ENCODE measurements around the gene ATP9B.

The ATP9B gene

DNA sequence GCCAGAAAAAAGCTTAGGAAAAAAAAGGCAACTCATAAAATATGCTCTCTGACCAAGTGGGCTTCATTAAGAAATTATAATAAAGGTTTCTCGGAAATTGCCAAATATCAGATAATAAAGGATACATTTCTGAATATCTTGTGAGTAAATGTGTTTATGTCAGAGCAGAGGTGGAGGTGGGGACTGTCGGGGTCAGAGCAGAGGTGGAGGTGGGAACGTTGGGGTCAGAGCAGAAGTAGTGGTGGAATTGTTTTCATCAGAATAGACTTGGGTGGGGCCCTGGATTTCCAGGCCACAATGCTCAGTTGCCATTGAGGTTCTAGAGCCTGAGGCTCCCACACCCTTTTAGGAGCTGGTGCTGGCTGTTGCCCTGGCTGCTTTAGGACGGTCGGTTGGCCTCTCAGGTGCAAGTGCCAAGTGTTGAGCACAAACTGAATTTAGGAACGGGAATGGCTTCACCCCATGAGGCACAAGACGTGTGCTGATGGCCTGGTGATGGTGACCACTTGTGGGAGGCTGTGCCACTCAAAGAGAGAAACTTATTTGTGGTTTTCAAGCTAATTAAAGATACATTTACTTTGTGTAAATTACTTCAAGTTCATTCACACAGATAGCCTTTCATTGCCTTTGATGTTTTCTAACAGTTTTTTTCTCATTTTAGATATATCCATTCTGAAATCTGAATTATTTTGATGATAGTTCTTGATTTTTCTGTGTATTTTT, 131.5 kb downstream of the ATP9B start:
- no peak for DNase-seq

- peak; percentile 38 for DNase-seq
Measured at GRCh38 chr18:79203017-79203605, 133.9 kb downstream of the ATP9B start.

DNA sequence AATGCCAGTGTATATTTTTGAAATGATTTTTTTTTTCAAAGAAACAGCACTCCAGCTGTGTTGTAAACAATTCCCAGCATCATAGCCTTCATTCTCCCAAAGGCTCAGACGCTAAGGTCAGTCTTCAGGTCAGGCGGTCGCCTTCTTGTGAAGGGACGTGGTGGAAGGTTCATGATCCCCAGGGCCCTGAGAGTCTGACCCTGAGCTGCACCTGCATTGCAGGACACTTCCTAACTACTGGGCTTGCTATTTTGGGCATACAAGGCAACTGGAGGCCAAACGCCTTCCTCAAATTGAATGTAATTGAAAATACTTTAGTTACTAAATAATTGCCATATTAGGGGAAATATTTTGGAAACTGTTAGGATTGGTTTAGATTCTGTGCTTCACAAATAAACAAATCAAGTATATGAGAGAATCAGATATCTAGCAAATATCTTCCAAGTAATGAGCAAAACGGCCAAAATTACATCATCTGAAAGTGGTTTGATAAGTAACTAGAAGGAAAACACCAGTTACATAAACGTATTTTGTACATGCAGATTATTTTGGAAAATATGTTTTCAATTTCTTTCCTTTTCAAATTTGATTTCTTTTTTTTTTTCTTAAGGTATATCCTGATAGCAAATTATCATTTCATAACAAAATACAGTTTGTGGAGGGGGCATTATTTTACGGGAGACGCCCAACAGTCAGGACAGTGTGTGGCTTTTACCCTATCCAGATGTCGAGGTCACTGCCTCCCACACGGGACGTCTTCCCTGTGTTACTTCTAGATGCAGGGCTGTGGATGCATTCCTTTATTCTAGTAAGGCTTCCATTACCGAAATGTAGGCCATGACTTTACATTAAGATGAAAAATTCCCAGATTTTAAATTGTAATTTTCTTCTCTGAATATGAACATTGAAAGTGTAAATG, 136.0 kb downstream of the ATP9B start:
- DNase-seq: no peak

GRCh38 chr18:79206444-79206843, 137.2 kb downstream of the ATP9B start:
- no peak for DNase-seq

DNA sequence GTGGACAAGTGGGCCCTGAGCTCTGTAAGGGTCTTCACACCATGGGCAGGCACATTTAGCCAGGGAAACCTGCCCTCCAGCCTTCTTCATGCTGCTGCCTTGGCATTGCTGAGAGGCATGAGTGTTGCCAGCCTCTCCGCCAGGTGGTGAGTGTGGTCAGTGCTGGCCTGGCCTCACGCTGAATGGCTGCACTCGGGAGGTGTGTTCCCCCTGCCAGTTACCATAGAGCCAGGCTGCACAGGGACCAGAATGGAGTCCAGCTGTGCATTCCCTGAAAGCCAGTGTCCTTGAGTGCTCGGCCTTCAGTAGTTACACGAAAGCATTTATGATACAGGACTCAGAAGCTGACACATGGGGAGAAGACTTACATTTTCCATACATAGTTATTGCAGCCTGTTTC, 139.7 kb downstream of the ATP9B start:
- DNase-seq: no peak

DNA sequence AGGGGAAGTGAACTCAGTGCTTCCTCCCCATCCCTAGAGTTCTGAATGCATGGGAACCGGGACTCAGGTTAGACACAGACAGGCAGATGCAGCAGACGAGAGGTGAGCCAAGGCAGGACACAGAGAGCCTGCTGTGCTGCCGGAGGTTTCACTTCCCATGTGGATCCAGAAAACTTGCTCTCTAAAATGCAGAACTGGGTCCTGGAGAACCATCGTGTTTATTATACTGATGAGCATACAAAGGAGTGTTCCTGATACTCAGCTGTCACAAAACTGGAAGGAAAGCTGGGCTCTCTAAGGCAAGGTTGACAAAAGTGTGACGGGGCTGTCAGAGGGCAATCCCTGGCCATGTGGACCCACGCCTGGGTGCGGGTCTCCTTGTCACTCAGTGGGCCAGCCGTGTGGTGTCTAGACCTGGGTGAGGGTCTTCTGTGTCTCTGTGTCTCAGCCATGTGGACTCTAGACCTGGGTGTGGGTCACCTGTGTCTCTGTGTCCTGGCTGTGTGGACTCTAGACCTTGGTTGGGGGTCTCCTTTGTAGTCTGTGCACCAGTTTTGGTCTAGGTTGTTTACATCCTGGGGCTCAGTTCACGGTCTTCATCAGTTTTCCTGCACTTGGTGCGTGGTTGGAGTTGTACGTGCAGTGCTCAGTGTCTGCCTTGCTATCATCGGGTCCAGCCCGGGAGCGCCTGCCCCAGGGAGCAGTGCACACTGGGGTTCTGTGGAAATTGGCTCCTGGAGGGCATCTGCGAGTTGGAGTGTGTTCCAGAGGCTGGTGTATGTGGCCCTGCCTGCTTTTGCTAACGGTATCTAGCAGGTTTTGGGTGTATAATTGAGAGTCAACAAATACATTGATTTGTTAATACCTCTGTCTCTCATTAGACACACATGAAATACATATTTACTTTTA, 141.1 kb downstream of the ATP9B start:
- DNase-seq: no peak

GRCh38 chr18:79211844-79212243, 142.7 kb downstream of the ATP9B start:
- no peak for DNase-seq

DNA sequence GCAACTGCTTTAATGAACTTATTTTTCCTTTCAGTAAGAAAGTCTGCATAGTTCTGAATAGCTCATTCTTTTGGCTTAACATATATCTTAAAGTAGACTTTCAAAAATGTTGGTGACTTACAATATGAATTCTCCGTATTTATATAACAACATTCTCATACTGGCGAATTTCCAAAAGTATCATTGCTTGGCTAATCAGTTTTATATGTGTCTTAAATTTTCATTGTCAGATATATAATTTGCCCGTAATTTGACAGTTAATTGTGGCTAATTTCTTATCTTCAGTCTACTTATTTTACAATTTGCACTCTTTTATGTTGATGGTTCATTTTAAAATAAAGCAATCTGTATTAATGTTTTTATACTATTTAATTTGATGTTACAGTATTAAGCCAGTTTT, 144.9 kb downstream of the ATP9B start:
- DNase-seq: no peak

DNA sequence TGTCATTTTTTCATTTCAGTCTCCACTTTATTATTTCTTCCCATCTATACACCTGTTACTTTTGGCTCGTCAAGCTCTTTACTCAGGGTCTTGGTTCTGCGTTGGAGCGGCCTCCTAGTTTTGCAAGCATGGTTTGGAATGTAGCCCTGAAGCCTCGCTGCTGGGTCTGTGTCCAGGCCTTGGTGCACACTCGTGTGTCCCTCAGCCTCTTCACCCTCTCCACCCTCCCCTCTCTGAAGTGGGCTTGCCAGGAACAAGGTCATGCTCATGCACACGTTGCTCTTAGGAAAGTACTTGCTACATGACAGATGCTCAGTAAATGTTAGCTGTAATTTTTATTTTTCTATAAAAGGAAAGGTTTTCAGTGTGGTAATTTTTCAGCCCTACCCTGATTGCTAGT, 147.0 kb downstream of the ATP9B start:
- no peak for DNase-seq

DNA sequence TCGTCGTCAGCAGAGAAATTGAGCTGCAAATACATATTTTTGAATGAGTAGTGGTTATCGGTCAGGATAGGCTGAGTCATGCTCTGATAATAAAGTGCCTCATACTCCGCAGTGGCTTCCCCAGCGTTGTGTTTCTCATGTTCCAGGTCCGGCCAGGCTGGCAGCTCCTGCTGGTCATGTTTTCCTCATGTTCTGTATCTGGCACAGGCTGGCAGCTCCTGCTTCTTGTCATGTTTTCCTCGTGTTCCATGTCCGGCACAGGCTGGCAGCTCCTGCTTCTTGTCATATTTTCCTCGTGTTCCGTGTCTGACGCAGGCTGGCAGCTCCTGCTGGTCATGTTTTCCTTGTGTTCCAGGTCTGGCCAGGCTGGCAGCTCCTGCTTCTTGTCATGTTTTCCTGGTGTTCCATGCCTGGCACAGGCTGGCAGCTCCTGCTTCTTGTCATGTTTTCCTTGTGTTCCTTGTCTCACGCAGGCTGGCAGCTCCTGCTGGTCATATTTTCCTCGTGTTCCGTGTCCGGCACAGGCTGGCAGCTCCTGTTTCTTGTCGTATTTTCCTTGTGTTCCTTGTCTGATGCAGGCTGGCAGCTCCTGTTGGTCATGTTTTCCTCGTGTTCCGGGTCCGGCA, 148.9 kb downstream of the ATP9B start:
- DNase-seq: no peak

DNA sequence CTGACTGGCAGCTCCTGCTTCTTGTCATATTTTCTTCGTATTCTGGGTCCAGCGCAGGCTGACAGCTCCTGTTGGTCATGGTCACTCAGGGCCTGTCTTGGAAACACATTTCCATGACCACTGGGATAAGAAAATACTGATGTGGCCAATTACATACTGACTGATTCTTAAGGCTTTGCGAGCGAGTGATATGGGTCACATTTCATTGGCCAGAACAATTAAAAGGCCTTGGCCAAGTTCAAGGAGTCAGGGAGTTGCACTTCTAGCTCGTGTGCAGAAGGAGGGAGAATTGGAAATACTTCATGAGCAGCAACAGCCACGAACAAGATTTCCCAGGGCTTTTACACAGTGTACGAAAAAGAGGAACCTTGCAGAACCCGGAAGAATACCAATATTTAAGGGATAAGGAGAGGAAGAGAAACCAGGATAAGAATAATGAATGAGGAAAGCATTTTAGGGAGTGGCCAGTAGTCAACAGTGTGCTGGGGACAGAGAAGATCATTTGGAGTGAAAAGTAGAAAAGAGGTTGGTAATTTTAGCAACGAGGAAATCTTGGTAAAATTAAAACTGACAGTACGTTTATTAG, 149.5 kb downstream of the ATP9B start:
- DNase-seq: no peak

GRCh38 chr18:79221136-79221535, 151.9 kb downstream of the ATP9B start:
- DNase-seq: no peak

DNA sequence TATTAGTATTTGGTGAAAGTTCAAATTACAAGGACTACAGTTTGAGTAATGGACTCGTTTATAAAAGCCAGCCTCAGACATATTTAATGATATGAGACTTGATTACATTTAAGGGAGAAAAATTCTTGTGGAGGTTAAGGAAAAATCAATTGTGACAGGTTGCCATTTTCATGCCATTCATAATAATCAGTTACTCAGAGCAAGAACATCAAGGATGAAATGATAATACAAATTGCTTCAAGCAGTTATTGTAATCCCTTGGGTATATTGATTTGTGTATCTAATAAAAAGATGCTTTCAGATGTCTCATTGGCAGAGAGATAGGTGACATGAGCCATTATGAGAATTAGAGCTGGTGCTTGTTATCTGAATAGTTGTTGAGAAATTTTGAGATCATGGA, 153.6 kb downstream of the ATP9B start:
- DNase-seq: no peak

DNA sequence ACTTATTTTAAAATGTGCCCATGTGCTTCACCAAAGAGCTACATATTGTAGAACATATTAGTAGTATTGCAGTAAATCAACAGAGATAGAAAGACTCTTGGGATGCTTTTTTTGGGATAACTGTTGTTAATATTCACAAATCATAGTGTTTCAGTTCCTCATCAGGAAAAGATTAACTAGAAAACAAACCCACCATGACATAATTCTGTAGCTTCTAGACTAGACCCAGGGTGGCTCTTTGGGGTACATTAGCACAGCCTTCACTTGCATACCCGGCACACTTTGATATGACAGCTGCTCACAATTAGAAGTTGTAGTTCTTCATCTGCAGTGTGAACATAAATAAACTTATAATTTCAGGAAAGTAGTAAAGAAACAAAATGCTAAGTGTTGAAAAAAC, 154.2 kb downstream of the ATP9B start:
- DNase-seq: no peak

- DNase-seq: no peak
Measured at GRCh38 chr18:79224381-79224780, 155.2 kb downstream of the ATP9B start.

DNA sequence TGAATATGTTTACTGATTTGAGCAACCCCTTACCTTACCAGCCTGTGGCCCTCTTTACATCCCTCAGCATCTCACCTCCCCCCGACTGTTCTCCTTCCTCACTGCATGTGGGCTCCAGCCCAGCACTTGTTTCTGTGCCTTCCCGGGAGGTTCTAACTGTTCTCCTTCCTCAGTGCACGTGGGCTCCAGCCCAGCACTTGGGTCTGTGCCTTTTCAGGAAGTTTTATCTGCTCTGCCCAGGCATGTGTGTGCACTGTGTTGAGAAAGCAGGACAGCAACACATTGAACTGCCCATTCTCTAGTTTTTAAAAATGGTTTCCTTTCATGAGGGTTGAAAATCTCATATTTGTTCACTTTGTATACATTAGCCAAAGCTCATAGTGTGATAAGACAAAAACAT, 158.4 kb downstream of the ATP9B start:
- no peak for DNase-seq

DNA sequence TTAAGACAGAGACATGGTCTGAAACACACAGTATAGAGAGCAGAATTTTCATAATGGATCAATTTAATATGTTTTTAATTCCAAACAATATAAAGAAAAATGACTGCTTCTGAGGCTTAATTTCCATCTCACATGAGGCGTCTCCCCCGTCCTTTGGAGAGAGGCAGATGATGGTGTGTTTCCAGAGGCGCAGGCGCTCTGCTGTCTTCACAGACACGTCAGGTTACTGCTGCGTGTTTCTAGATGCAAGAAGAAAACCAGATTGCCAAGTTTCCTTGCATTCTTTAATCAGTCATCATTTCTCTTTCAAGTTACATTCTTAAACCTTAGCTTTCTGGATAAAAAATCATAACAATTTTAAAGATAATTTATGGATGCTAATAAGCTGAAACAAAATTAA, 160.2 kb downstream of the ATP9B start:
- DNase-seq: no peak

GRCh38 chr18:79234438-79234837, 165.2 kb downstream of the ATP9B start:
- no peak for DNase-seq

DNA sequence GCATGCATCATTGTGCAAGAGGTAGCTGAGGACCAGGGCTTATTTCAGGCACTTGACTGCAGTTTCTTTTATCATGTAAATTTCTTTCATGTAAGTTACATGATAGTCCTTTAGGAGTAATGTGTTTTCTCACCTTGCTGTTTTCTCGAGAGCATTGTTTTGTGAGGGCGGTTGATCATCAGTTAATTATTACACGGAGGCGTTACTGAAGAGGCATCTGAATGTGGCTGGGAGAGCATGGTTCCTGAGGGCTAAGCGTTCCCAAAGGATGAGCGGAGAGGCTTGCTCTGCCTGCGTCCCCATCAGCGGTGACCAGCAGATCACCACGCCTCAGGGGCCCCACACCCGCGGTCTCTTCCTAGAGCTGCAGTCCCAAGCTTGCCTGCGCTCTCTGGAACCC, 170.4 kb downstream of the ATP9B start:
- no peak for DNase-seq

- no peak for DNase-seq
Measured at GRCh38 chr18:79241755-79242154, 172.6 kb downstream of the ATP9B start.

GRCh38 chr18:79242246-79242645, 173.1 kb downstream of the ATP9B start:
- DNase-seq: no peak

- peak; percentile 80 for DNase-seq
Measured at GRCh38 chr18:79245517-79246001, 176.4 kb downstream of the ATP9B start.
